IPS DF 19.7 (cell line): Measurements from ENCODE around the gene VWF.

Experiments
- DNase-seq: peaks from one replicate; pipeline ENCODE4 v3.0.0-alpha.2; 2013; ENCODE audit warnings: low read depth, low spot score

Gene VWF

DNA sequence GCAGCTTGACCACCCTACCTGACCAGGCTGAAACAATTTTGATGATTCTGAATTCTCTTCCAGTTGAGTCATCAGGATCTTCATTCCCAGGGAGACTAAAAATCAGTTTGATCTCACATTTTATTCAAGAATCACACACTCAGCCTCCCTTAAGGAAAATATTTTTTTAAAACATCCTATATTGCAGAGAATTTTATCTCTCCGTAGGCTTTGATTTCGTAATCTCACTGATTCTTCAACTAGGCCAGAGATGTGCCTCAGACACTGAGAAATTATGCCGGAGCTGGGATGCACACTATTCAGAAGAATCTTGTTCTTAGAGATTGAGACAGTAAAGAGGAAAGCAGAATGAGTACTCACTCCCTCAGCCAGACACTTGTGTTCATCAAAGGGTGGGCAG, 172.4 kb downstream of the VWF start:
- DNase-seq: no peak

- DNase-seq: no peak
Measured at GRCh38 chr12:5948696-5949095, 175.8 kb downstream of the VWF start.

DNA sequence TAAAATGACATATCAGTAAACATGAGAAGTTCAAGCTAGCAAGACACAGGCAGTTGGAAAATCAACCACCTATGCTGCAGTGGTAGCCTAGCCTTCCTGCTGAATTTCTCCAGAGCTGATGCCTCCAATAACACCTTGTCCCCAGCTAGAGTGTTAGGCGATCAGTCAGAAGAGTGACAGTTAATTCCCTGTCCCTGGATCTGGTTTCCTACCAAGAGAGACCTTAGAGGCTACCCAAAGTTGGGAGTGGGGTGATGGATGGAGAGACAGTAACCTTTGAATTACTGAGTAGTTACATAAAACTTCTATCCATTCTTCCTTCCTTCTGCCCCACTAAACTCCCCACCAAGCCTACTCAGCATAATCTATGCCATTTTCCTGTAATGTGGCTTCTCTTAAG, 177.5 kb downstream of the VWF start:
- no peak for DNase-seq

DNA sequence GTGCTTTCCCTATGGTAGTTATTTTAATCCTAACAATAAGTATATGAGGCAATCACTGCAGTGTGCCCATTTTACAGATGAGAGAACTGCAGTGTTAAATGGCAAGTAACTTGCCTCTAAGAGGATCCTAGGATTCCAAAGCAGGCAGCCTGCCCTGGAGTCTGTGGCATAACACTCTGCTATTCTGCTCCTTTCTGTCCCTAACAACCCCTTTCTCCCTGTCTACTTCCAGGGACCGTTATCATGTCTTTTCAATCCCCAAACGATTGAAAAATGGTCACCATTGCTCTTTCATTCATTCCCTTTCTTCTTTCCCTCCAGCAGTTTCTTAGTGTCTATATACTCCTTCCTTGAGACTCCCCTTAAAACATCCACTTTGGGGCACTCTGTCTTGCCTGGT, 178.1 kb downstream of the VWF start:
- DNase-seq: no peak

DNA sequence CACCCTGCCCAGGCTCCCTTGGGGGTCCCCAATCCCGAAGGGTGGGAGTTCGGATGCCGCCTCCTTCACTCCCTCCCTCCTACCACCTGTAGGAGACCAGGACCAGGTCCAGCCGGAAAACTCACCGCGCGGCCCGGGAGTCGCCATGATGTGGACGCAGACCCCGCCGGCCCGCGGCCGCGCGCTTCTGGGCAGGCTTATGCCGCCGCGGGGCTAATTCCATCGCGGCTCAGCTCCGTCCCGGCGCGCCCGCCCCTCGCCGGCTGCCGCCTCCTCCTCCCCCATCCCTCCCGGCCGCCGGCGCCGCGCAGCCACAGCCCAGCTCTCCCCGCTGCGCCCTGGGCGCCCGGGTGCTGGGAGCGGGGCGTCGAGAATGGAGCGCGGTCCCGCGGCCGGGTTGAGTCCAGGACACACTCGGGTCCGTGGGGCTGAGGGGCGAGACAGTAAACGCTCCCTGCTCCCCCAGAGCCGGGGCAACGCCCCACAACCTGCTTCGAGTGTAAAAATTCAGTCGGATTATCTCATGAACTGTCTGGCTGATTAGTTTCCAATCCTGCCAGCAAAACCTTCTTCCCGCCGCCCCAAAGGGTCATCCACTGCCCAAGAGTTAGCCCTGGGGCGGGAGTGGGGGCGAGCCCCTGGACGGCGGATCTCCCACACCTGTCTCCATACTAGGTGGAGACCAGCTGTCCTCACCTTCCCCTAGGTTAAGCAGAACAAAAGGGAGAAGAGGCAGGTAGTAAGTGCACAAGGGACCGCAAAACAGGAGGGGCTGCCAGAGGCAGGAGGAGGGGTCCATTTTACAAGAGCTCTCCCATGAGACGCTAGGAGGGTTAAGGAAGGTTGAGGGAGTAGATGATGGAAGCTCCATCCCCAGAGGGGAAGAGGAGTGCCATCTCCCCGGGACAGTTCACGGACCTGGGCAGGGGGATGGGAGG, 179.1 kb downstream of the VWF start, which contains the start of gene ANO2:
ANO2 (minus strand) TSS at position 189 of the 938 bp plus-strand sequence; CDS start at position 147, 42 bp downstream.
- no peak for DNase-seq

GRCh38 chr12:5944688-5945070, 179.8 kb downstream of the VWF start:
- DNase-seq: no peak

DNA sequence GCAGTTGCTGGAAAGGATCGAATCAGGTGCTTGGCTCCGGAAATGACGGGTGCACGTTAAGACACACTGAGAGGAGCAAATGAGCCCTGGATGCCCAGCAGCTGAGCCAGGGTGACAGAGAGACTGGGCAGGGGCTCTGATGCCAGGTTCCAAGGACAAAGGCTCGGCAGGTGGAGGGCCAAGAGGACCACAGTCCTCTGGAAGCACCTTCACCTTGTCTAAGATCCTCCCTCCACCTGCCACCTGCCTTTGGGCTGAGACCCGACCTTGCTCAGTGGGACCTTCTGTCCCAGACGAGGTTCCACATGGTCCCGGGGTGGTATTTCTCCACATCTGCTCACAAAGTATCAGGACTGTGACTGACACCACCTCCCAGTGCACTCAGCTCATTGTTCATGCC, 180.4 kb downstream of the VWF start:
- DNase-seq: no peak

DNA sequence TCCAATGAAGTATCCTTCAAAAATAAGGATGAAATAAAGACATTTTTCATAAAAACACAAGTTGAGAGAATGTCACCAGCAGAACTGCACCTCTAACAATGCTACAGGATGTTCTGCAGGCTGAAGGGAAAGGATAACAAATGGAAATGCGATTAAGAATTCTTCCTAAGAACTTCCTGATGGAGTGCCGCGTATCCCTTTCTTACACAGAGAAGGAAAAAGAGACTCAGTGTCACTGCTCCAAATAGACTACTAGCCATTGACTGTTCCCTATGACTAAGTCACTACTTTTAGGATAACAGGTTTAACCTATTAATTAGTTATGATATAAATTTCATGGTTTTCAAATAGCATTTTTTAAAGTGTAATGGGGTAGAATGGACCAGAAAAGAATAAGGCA, 182.6 kb downstream of the VWF start:
- no peak for DNase-seq

GRCh38 chr12:5927732-5928516, 196.5 kb downstream of the VWF start:
- DNase-seq: no peak

DNA sequence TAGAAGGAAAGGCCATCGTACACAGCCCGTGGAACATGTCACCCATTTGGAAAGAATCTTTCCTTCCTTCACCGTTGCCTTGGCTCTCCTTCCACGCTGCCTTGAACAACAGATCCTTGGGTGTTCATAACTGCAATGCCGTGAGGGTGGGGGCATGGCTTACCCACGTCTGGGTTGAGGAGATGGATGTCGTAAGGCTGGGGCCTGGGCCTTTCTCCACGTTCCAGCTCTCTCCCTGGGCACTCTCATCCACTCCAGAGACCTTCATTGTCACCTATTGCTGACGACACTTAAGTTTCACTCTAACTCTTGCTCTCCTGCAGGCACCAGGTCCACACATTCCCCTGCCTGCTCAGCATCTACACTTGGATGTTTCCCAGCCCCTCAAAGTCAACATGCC, 198.8 kb downstream of the VWF start:
- no peak for DNase-seq

- no peak for DNase-seq
Measured at GRCh38 chr12:5924342-5924741, 200.1 kb downstream of the VWF start.

DNA sequence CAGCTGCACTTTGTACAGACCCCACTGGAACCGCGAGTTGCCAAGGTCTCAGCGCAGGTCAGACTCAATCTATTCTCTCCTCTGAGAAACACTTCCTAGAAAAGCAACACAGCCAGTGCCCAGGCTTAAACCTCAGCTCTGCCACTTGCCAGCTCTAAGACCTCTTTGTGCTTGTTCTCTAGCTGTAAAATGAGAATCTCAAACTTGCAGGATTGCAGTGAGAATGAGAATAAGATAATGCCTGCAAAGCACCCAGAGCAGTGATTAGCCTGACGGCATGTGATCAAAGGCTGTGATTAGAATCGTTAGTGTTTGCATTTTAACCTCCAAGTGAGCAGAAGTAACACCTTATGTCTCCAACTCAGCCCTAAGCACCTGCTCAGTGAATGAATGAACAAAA, 200.7 kb downstream of the VWF start:
- no peak for DNase-seq

DNA sequence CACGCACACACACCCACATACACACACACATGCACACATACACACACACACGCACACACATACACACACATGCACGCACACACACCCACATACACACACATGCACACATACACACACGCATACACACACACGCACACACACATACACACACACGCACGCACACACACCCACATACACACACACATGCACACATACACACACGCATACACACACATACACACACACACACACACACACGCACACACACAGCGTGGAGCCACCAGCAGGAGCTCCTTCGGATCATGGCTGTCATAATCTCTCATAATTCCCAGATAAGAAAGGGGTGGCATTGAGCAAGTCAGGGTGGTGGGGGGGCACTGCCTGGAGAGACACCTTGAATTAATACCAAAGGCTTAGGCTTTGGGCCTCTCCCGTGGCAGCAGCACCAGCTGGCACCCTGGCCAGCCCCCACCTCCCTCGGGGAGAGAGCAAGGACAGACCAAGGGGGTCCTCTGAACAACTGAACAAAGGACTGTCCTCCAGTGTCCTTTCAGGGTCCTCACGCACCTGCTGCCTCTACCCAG, 201.3 kb downstream of the VWF start:
- no peak for DNase-seq

DNA sequence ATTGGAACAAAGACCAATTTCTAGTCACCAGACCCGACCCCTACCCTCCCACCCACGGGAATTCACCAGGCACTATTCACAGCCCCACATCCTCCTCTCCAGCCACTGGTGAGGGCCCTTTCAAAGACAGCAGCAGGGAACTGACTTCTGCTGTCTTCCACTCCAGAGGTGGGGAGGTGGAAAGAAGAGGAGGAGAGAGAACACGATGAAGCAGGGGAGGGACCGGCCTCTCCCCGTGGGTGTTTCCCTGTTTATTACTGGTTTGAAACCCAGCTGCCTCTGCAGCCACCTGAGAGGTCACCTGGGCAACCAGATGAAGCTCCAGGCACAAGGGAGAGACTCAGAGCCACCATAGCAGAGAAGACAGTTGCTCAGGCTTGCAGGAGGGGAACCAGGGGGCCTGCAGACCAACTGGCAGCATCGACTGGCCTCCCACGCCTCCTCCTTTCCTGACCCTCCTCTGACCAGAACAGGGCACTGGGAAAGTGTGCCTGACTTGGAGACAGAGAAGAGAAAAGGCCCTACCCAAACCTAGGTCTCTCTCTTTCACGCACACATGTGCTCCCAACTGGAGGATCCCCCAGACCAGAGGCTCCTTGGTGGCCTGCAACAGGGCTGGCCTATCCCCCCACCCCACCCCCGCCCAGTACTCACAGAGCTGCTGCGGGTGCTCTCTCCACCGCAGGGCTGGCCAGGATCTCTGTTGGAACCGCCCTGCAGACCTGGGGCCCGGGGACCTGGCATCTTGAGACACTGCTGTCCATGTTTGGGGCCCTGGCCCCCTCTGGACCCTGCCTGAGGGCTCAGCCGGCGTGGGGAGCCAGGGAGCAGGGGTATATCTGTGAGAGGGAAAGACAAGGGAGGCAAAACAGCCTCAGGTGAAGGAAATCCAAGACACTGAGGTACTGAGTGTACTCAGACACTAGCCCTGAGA, 202.2 kb downstream of the VWF start:
- DNase-seq: no peak

GRCh38 chr12:5921027-5921909, 203.2 kb downstream of the VWF start:
- no peak for DNase-seq

DNA sequence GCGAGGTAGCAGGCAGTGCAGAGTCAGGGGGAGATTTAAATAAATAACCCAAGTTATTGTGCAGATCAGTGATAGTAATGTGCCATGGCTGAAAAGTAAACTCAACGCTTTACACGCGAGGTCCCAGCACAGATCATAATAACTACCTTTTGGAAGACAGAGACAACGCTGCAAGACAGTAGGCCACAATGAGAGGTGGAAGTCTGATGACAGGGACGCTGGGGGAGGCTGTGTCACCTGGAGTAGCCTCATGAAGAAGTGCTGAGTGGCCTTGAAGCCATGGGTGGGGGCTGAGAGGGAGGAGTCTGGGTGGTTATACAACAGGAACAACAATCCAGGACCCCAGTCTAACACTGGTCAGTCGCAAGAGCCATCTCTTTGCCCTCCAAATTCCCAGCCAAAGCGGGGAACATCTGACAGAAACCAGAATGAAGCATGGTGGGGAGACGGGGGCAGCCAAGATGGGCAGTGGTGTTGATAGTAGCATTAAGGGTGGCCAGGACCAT, 207.6 kb downstream of the VWF start:
- no peak for DNase-seq

- DNase-seq: no peak
Measured at GRCh38 chr12:5915511-5915910, 209.0 kb downstream of the VWF start.

GRCh38 chr12:5914387-5915149, 209.9 kb downstream of the VWF start:
- no peak for DNase-seq

DNA sequence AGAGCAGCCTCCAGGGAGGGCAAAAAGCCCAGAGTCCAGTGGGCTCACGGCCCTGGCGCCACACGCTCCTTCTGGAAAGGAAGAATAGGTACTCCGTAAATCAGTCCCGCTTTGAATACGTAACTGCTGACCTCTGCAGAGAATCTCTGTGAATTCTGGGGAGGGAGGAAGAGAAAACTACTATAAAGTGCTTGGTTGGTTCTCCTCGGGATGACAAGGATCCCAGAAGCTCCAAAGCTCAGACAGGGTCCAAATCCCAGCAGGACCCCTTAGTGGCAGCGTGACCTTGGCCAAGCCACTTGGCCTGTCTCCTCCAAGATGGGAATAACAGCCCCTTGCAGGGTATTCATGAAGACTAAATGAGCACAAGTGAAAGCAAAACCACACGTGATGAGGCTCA, 211.1 kb downstream of the VWF start:
- DNase-seq: no peak
